SK-N-SH (cell line): Measurements from ENCODE around the gene BCAR1. TPM values are rescaled to one million over a fixed set of nuclear protein-coding genes. Genes with fewer than 3 reads are reported as not detected.
"Not testable (repeated sequence)": the region's sequence is repeated elsewhere in the genome, so short reads cannot be mapped to it uniquely, and the experiment has no call there.

ENCODE experiments used
- CTCF ChIA-PET: fragments of 300-600, 350-600 bp; formaldehyde crosslinking; extraction: SDS; loops from one replicate; lab custom pipeline; 2021; lab: Yijun Ruan, JAX
- POLR2A ChIA-PET: fragments of 350-600 bp; sonication (Branson Sonifier 250); formaldehyde crosslinking; extraction: SDS; loops from one replicate; lab custom pipeline; 2020; ENCODE audit warnings: antibody characterized with exemption, inconsistent platforms; lab: Yijun Ruan, JAX
- DNase-seq: peaks from one replicate; pipeline ENCODE4 v3.0.0; 2012
- H2AFZ ChIP-seq: fragments of 200-600 bp; sonication (generic); 2 replicates; pipeline ENCODE4 v1.8.1; 2016; ENCODE audit warnings: antibody characterized with exemption, mild to moderate bottlenecking, low read depth
- H3F3A ChIP-seq: fragments of 200-600 bp; sonication (generic); replicated peaks from 2 replicates; pipeline ENCODE3; 2016; ENCODE audit warnings: antibody characterized with exemption, mild to moderate bottlenecking; ENCODE audit not compliant: insufficient read depth
- H3K27ac ChIP-seq, 2 experiments: fragments of 200-500 bp in 1 of 2; fragments of 200-600 bp in 1 of 2; sonication (Bioruptor generic) in 1 of 2; sonication (generic), shearing (Covaris generic) in 1 of 2; 2 replicates each; pipeline versions ENCODE4 v1.5.1 to v1.6.1; 2014 to 2016; ENCODE audit warnings: low read depth in 2 of 2, inconsistent platforms in 1 of 2, low read length in 1 of 2, mild to moderate bottlenecking in 1 of 2, mixed read lengths in 1 of 2
- H3K27me3 ChIP-seq: fragments of 200-600 bp; sonication (generic), shearing (Covaris generic); 2 replicates; pipeline ENCODE4 v1.6.1; 2016; ENCODE audit warnings: mixed run types; ENCODE audit not compliant: insufficient read depth
- H3K36me3 ChIP-seq, 2 experiments: fragments of 200-500 bp in 1 of 2; fragments of 200-600 bp in 1 of 2; sonication (Bioruptor generic) in 1 of 2; sonication (generic) in 1 of 2; replicated peaks in 1 of 2; 2 replicates each; pipeline versions ENCODE3 to v1.5.1; 2014 to 2016; ENCODE audit warnings: low read length in 1 of 2, mild to moderate bottlenecking in 1 of 2; ENCODE audit not compliant: insufficient read depth in 2 of 2, control insufficient read depth in 1 of 2
- H3K4me1 ChIP-seq, 2 experiments: fragments of 200-500 bp in 1 of 2; fragments of 200-600 bp in 1 of 2; sonication (Bioruptor generic) in 1 of 2; sonication (generic), shearing (Covaris generic) in 1 of 2; 2 replicates each; pipeline versions ENCODE4 v1.5.1 to v1.6.1; 2014 to 2016; ENCODE audit warnings: low read depth in 1 of 2, low read length in 1 of 2, mixed run types in 1 of 2; ENCODE audit not compliant: insufficient read depth in 2 of 2, control insufficient read depth in 1 of 2
- H3K4me2 ChIP-seq: fragments of 200-600 bp; sonication (generic), shearing (Covaris generic); 2 replicates; pipeline ENCODE4 v1.6.1; 2017; ENCODE audit warnings: mixed run types
- H3K4me3 ChIP-seq, 2 experiments: fragments of 200-500 bp in 1 of 2; fragments of 200-600 bp in 1 of 2; sonication (Bioruptor generic) in 1 of 2; sonication (generic), shearing (Covaris generic) in 1 of 2; 2 replicates each; pipeline versions ENCODE4 v1.5.1 to v1.8.1; 2014 to 2016; ENCODE audit warnings: low read depth in 2 of 2, inconsistent platforms in 1 of 2, low read length in 1 of 2, mild to moderate bottlenecking in 1 of 2, mixed read lengths in 1 of 2, moderate library complexity in 1 of 2
- H3K79me2 ChIP-seq: fragments of 200-600 bp; sonication (generic); 2 replicates; pipeline ENCODE4 v1.8.1; 2017; ENCODE audit warnings: mild to moderate bottlenecking; ENCODE audit not compliant: insufficient read depth
- H3K9ac ChIP-seq: fragments of 200-600 bp; sonication (generic); 2 replicates; pipeline ENCODE4 v1.6.1; 2017; ENCODE audit warnings: mixed run types
- H3K9me2 ChIP-seq: fragments of 200-600 bp; sonication (generic); 2 replicates; pipeline ENCODE4 v1.6.1; 2017; ENCODE audit warnings: mixed run types
- H3K9me3 ChIP-seq: fragments of 200-600 bp; sonication (generic); 2 replicates; pipeline ENCODE4 v1.6.1; 2017; ENCODE audit warnings: mixed run types, mild to moderate bottlenecking, moderate library complexity
- H4K20me1 ChIP-seq: fragments of 200-600 bp; sonication (generic); 2 replicates; pipeline ENCODE4 v1.6.1; 2017; ENCODE audit warnings: mild to moderate bottlenecking, mixed run types; ENCODE audit not compliant: insufficient read depth
- CTCF ChIP-seq: fragments of 200-600 bp; sonication (generic); IDR thresholded peaks from 2 replicates; pipeline ENCODE4 v1.6.1; 2017; ENCODE audit warnings: antibody characterized with exemption, mild to moderate bottlenecking, moderate library complexity
- EZH2phosphoT487 ChIP-seq: fragments of 200-600 bp; sonication (generic); IDR thresholded peaks from 2 replicates; pipeline ENCODE4 v1.6.1; 2017; ENCODE audit warnings: low read depth, mixed run types, mild to moderate bottlenecking, antibody characterized with exemption, moderate library complexity, borderline replicate concordance
- FOXJ3 ChIP-seq: sonication (generic); formaldehyde crosslinking; IDR thresholded peaks from 2 replicates; pipeline ENCODE4 v1.5.1; 2020; ENCODE audit warnings: mild to moderate bottlenecking, missing genetic modification reagents
- GABPA ChIP-seq: IDR thresholded peaks from 2 replicates; pipeline ENCODE4 v1.4.0; 2012; ENCODE audit warnings: low read depth, mild to moderate bottlenecking
- MAX ChIP-seq: IDR thresholded peaks from 2 replicates; pipeline ENCODE4 v1.4.0; 2012; ENCODE audit warnings: low read depth
- MEF2A ChIP-seq: IDR thresholded peaks from 2 replicates; pipeline ENCODE4 v1.4.0; 2012; ENCODE audit warnings: low read depth, borderline replicate concordance
- MXI1 ChIP-seq: IDR thresholded peaks from 2 replicates; pipeline ENCODE4 v1.6.1; 2012; ENCODE audit warnings: mild to moderate bottlenecking, low read depth, low read length, improper control_type of control experiment
- REST ChIP-seq: IDR thresholded peaks from 2 replicates; pipeline ENCODE4 v1.6.1; 2012; ENCODE audit warnings: mild to moderate bottlenecking, low read depth, low read length, moderate library complexity
- RXRA ChIP-seq: IDR thresholded peaks from 2 replicates; pipeline ENCODE4 v1.4.0; 2012; ENCODE audit warnings: low read depth, mild to moderate bottlenecking, borderline replicate concordance
- SIN3A ChIP-seq: IDR thresholded peaks from 2 replicates; pipeline ENCODE4 v1.6.1; 2012; ENCODE audit warnings: low read depth, mild to moderate bottlenecking, low read length, moderate library complexity, borderline replicate concordance
- USF2 ChIP-seq: fragments of 150-350 bp; IDR thresholded peaks from 2 replicates; pipeline ENCODE4 v1.6.1; 2017; ENCODE audit warnings: antibody characterized with exemption, low read length, low read depth, borderline replicate concordance
- ZBTB33 ChIP-seq: IDR thresholded peaks from 2 replicates; pipeline ENCODE4 v1.4.0; 2012; ENCODE audit warnings: low read depth, borderline replicate concordance
- WGBS: methylation state at CpG from one replicate; pipeline ENCODE4 v1.1.6; 2017; ENCODE audit warnings: low lambda C conversion rate; 5-methylcytosine and 5-hydroxymethylcytosine counted together
- polyA plus RNA-seq, 3 experiments: library from polyadenylated mRNA; depleted of rRNA; stranded (reverse); fragments of >200 nt; gene quantifications; 2 replicates each; pipeline ENCODE4 v1.2.3, GENCODE V29; 2012

The BCAR1 gene
- polyA plus RNA-seq, 1 of the 3 experiments (the other 2 are of a cell fraction): 45.1 TPM

GRCh38 chr16:75216576-75216975 lies 34.8 kb downstream of the BCAR1 start:
- Histone ChIP-seq H2AFZ (no peak overlapping the region), H3K27ac (no peak overlapping the region), H3K4me1 (peaks cover 0 to 6% of the 10 kb centered on the region in 2 experiments; a peak in 1 of 4 replicates), H3K36me3 (no peaks in the 10 kb centered on the region), H3K9me3 (no peaks in the 10 kb centered on the region), H3K4me2 (no peak overlapping the region), H3K4me3 (no peak overlapping the region), H3K27me3 (no peaks in the 10 kb centered on the region), H3K9me2 (no peaks in the 10 kb centered on the region), H4K20me1 (no peaks in the 10 kb centered on the region), H3F3A (no peaks in the 10 kb centered on the region), H3K79me2 (no peaks in the 10 kb centered on the region), H3K9ac (no peak overlapping the region)
- TF ChIP-seq MEF2A: no peak
- no peak for TF ChIP-seq GABPA
- TF ChIP-seq MAX: no peak
- TF ChIP-seq SIN3A: no peak
- no peak for TF ChIP-seq RXRA
- no peak for DNase-seq
- CTCF ChIA-PET: interaction anchor here (1.3 to 4.0 kb wide), 3 partner anchors 17 to 186 kb away, joined by 4 to 21 read pairs (median 18); no protein-coding TSS in a partner anchor
- POLR2A ChIA-PET: no interaction called here
- 91% methylated on average over 7 of the region's 7 CpGs for WGBS

- Histone ChIP-seq H4K20me1 (no peaks in the 10 kb centered on the region), H3K4me1 (peaks cover 0 to 6% of the 10 kb centered on the region in 2 experiments; a peak in 1 of 4 replicates), H3K27ac (no peak overlapping the region), H2AFZ (no peak overlapping the region), H3K9me3 (no peaks in the 10 kb centered on the region), H3K9me2 (no peaks in the 10 kb centered on the region), H3F3A (no peaks in the 10 kb centered on the region), H3K79me2 (no peaks in the 10 kb centered on the region), H3K4me3 (no peak overlapping the region), H3K27me3 (no peaks in the 10 kb centered on the region), H3K4me2 (no peak overlapping the region), H3K9ac (no peak overlapping the region), H3K36me3 (no peaks in the 10 kb centered on the region)
- ChIA-PET POLR2A (no interaction called here), CTCF (interaction anchor here (0.7 to 4.0 kb wide), 4 partner anchors 16 to 186 kb away, joined by 3 to 21 read pairs (median 4); no protein-coding TSS in a partner anchor)
- TF ChIP-seq FOXJ3 (no peak), EZH2phosphoT487 (no peak), USF2 (no peak), MXI1 (no peak), ZBTB33 (no peak), REST (no peak), CTCF (no peak)
- DNase-seq: no peak
- 85% methylated on average over 2 of the region's 2 CpGs for WGBS
Measured at GRCh38 chr16:75216127-75216526, 35.3 kb downstream of the BCAR1 start.

GRCh38 chr16:75211286-75211685 lies 40.1 kb downstream of the BCAR1 start:
- not testable (repeated sequence) for H3K79me2 ChIP-seq

More at GRCh38 chr16:75211286-75211685, 40.1 kb downstream of the BCAR1 start:
- H3K9me3 ChIP-seq, H3F3A ChIP-seq, H4K20me1 ChIP-seq, DNase-seq, H3K9me2 ChIP-seq, H3K4me3 ChIP-seq, H3K36me3 ChIP-seq, H3K27me3 ChIP-seq, H3K4me1 ChIP-seq, H2AFZ ChIP-seq, H3K9ac ChIP-seq, H3K4me2 ChIP-seq, POLR2A ChIA-PET, H3K27ac ChIP-seq: not testable (repeated sequence)
- CTCF ChIA-PET: interaction anchor here (0.6 kb wide), 1 partner anchor 19 kb away, joined by 3 read pairs; no protein-coding TSS in a partner anchor
- WGBS: 77% methylated on average over 10 of the region's 10 CpGs
